GM12865 (cell line): ENCODE results near the gene CYBRD1.

ENCODE experiments used
- DNase-seq: peaks from one replicate; pipeline ENCODE4 v3.0.0; 2010; ENCODE audit warnings: low read depth
- H3K4me3 ChIP-seq: 2 replicates; pipeline ENCODE4 v1.5.1; 2011; ENCODE audit warnings: mild to moderate bottlenecking, low read depth, low read length, control low read depth
- CTCF ChIP-seq: IDR thresholded peaks from 2 replicates; pipeline ENCODE4 v1.5.1; 2011; ENCODE audit warnings: low read length, control low read depth, low read depth, inconsistent platforms; ENCODE audit not compliant: insufficient read depth; ENCODE audit errors: missing control alignments

CYBRD1 gene

GRCh38 chr2:171523088-171524017 is 1.1 kb downstream of the CYBRD1 start:
- no peak for TF ChIP-seq CTCF
- peak overlapping the region; percentile 99 for H3K4me3 ChIP-seq
- DNase-seq = peak; percentile 70

- TF ChIP-seq CTCF = no peak
- peak overlapping the region; percentile 99 for H3K4me3 ChIP-seq
- no peak for DNase-seq
These were observed 1.7 kb downstream of the CYBRD1 start for GRCh38 chr2:171524018-171524401.

GRCh38 chr2:171529914-171530313 is 7.6 kb downstream of the CYBRD1 start:
- peak; percentile 32 for DNase-seq
- H3K4me3 ChIP-seq = no peak overlapping the region
- peak; percentile 71 for TF ChIP-seq CTCF

DNA sequence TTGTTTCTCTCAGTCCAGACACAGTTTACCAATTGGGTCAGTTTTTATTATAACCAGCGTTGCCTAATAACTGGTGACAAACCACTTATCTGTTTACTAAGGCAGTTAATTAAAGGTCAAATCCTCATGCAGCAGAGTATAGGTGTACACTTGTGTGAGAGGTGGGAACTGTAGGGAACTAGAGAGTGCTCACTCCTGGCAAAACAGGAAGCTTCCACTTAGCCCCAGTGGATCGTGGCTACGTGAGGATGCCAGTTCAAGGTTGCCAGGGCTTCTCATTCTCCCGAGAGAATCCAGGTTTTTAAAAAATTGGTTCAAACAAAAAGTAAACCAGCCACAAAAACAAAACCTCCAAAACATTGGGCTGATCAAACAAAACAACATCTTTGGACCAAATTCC is 8.1 kb downstream of the CYBRD1 start:
- no peak for TF ChIP-seq CTCF
- H3K4me3 ChIP-seq = no peak overlapping the region
- no peak for DNase-seq

- peak; percentile 38 for DNase-seq
- peak overlapping the region; percentile 15; the same call in 1 of the 2 replicates for H3K4me3 ChIP-seq
These were observed 8.6 kb downstream of the CYBRD1 start for GRCh38 chr2:171530859-171531258.

DNA sequence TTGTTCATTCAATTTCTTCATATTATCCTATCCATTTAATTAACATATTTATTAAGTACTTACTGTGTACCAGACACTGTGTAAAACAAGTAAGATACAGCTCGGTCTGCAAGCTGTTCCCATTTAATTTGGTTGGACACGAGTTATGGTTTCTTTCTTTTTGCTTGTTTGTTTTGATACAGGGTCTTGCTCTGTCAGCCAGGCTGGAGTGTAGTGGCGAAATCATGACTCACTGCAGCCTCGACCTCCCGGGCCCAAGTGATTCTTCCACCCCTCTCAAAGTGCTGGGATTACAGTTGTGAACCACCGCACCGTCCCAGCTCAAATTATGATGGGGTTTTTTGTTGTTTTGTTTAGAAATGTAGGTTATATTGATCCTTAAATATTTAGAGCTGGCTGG is 9.0 kb downstream of the CYBRD1 start:
- no peak for TF ChIP-seq CTCF
- 0 out of 2 replicates have a peak overlapping the region, but pooled peaks have one; percentile 3 for H3K4me3 ChIP-seq
- no peak for DNase-seq

DNA sequence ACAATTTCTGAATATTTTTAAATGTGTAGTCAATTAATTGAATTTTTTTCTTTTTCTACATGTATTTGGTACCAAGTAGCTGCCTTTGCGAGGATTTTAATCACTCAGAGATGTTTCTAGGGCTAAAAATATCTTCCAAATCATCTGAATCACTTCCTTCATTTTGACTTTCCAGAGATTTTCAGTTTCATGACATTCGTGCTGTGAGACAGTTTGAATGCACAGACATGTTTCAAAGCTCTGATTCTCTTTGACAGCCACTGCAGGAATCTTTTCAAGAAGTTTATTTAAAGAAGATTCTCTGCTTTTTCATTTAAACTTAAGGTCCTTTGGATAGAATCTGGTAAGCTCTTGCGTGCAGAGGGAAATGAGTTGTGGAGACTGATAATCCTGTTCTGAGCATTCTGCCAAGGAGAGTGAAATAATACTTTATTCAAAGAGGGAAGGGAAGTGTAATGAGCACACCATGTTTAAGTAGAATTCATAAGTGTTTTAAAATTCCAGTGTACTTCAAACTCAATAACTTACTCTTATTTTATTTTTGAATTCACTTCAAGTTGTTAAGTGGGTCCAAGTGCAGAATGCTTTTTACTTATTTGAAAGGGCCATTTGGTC is 9.7 kb downstream of the CYBRD1 start:
- DNase-seq = no peak
- no peak overlapping the region for H3K4me3 ChIP-seq

More for the DNA sequence above, 9.7 kb downstream of the CYBRD1 start:
- TF ChIP-seq CTCF = no peak
